H7 (cell line): ENCODE data around the gene DNAJB12. TPM values are rescaled to one million over a fixed set of nuclear protein-coding genes. Genes with fewer than 3 reads are reported as not detected.
"Not testable (repeated sequence)": the region's sequence is repeated elsewhere in the genome, so short reads cannot be mapped to it uniquely, and the experiment has no call there.

Experiments used
- DNase-seq: peaks from one replicate; pipeline ENCODE4 v3.0.0; 2012
- H3K27me3 ChIP-seq: 2 replicates; pipeline ENCODE4 v1.6.0; 2011; ENCODE audit warnings: mild to moderate bottlenecking, low read length; ENCODE audit not compliant: control insufficient read depth, insufficient read depth
- H3K36me3 ChIP-seq: replicated peaks from 2 replicates; pipeline ENCODE4 v1.5.1; 2011; ENCODE audit warnings: low read length; ENCODE audit not compliant: control insufficient read depth, insufficient read depth
- H3K4me3 ChIP-seq: 2 replicates; pipeline ENCODE4 v1.5.1; 2011; ENCODE audit warnings: low read depth, mild to moderate bottlenecking, control low read depth, low read length, moderate library complexity; ENCODE audit not compliant: insufficient read depth
- total RNA-seq: library from RNA; depleted of rRNA; stranded (reverse); fragments of >200 nt; shearing (Covaris generic); gene quantifications from 2 replicates; pipeline ENCODE4 v1.2.3, GENCODE V29; 2014

Gene DNAJB12
- total RNA-seq, 1 experiment from 2014 or later, result 18.8 TPM

GRCh38 chr10:72329290-72330068 is 25.2 kb downstream of the DNAJB12 start:
- no peaks in the 10 kb centered on the region for H3K27me3 ChIP-seq
- H3K4me3 ChIP-seq, result no peak overlapping the region
- no peaks in the 10 kb centered on the region for H3K36me3 ChIP-seq
- DNase-seq, result no peak

GRCh38 chr10:72328829-72329204 is 25.9 kb downstream of the DNAJB12 start:
- H3K4me3 ChIP-seq, result no peak overlapping the region
- no peak for DNase-seq
- no peaks in the 10 kb centered on the region for H3K36me3 ChIP-seq

GRCh38 chr10:72328045-72328828 is 26.5 kb downstream of the DNAJB12 start:
- no peaks in the 10 kb centered on the region for H3K27me3 ChIP-seq
- DNase-seq, result peak; percentile 90
- H3K36me3 ChIP-seq, result no peaks in the 10 kb centered on the region
- no peak overlapping the region for H3K4me3 ChIP-seq

More at GRCh38 chr10:72328829-72329204, 25.9 kb downstream of the DNAJB12 start:
- no peaks in the 10 kb centered on the region for H3K27me3 ChIP-seq

- not testable (repeated sequence) for H3K36me3 ChIP-seq, DNase-seq, H3K27me3 ChIP-seq
Measured at GRCh38 chr10:72326665-72327603, 27.8 kb downstream of the DNAJB12 start.

GRCh38 chr10:72325243-72326175 is 29.2 kb downstream of the DNAJB12 start:
- H3K4me3 ChIP-seq, H3K36me3 ChIP-seq, H3K27me3 ChIP-seq: not testable (repeated sequence)
- DNase-seq, result peak; percentile 76

More at GRCh38 chr10:72326665-72327603, 27.8 kb downstream of the DNAJB12 start:
- H3K4me3 ChIP-seq, result not testable (repeated sequence)

- no peak for DNase-seq
- no peaks in the 10 kb centered on the region for H3K27me3 ChIP-seq
- H3K36me3 ChIP-seq, result no peaks in the 10 kb centered on the region
- no peak overlapping the region for H3K4me3 ChIP-seq
Measured at GRCh38 chr10:72323771-72324191, 30.9 kb downstream of the DNAJB12 start.

GRCh38 chr10:72323108-72323749 is 31.5 kb downstream of the DNAJB12 start:
- Histone ChIP-seq H3K27me3 (no peaks in the 10 kb centered on the region), H3K36me3 (no peaks in the 10 kb centered on the region), H3K4me3 (no peak overlapping the region)
- DNase-seq, result no peak

- no peak for DNase-seq
- Histone ChIP-seq H3K4me3 (no peak overlapping the region), H3K27me3 (no peaks in the 10 kb centered on the region), H3K36me3 (no peaks in the 10 kb centered on the region)
Measured at GRCh38 chr10:72322280-72323058, 32.2 kb downstream of the DNAJB12 start.

GRCh38 chr10:72322030-72322279 is 32.8 kb downstream of the DNAJB12 start:
- H3K27me3 ChIP-seq, result no peaks in the 10 kb centered on the region
- H3K36me3 ChIP-seq, result no peaks in the 10 kb centered on the region
- DNase-seq, result no peak
- no peak overlapping the region for H3K4me3 ChIP-seq

- no peak for DNase-seq
- Histone ChIP-seq H3K4me3 (no peak overlapping the region), H3K27me3 (no peaks in the 10 kb centered on the region), H3K36me3 (no peaks in the 10 kb centered on the region)
Measured at GRCh38 chr10:72321248-72322029, 33.3 kb downstream of the DNAJB12 start.

- Histone ChIP-seq H3K36me3 (no peaks in the 10 kb centered on the region), H3K4me3 (no peak overlapping the region), H3K27me3 (no peaks in the 10 kb centered on the region)
- peak; percentile 89 for DNase-seq
Measured at GRCh38 chr10:72320676-72321247, 34.0 kb downstream of the DNAJB12 start.
